Measurements from ENCODE around the gene UBE2E2.

- TF ChIP-seq, protein P1, sequence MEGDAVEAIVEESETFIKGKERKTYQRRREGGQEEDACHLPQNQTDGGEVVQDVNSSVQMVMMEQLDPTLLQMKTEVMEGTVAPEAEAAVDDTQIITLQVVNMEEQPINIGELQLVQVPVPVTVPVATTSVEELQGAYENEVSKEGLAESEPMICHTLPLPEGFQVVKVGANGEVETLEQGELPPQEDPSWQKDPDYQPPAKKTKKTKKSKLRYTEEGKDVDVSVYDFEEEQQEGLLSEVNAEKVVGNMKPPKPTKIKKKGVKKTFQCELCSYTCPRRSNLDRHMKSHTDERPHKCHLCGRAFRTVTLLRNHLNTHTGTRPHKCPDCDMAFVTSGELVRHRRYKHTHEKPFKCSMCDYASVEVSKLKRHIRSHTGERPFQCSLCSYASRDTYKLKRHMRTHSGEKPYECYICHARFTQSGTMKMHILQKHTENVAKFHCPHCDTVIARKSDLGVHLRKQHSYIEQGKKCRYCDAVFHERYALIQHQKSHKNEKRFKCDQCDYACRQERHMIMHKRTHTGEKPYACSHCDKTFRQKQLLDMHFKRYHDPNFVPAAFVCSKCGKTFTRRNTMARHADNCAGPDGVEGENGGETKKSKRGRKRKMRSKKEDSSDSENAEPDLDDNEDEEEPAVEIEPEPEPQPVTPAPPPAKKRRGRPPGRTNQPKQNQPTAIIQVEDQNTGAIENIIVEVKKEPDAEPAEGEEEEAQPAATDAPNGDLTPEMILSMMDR (IDR thresholded peaks at IDR 0.05) = no peak
- no peak for TF ChIP-seq POLR2A (IDR thresholded peaks at IDR 0.05)
Observed at GRCh38 chr3:23533996-23534395, 330.9 kb downstream of the UBE2E2 start.

Measured in esophagus squamous epithelium (tissue), 4 donors.